B cell (primary cell): Measurements from ENCODE around the gene FCHO2. TPM values are rescaled to one million over a fixed set of nuclear protein-coding genes. Genes with fewer than 3 reads are reported as not detected.

Source experiments
- ATAC-seq: fragments of 200-7000 bp; cut with Tn5 transposase; one replicate; pipeline ENCODE4 v1.10.0; 2021; ENCODE audit warnings: low read depth, mild to moderate bottlenecking, moderate number of reproducible peaks, moderate library complexity
- CTCF ChIA-PET: fragments of 350-600 bp; sonication (Branson Sonifier 250); formaldehyde crosslinking; loops from one replicate; lab custom pipeline; 2021; ENCODE audit warnings: antibody characterized with exemption, inconsistent platforms; lab: Charles Lee
- POLR2A ChIA-PET: fragments of 350-600 bp; sonication (Branson Sonifier 250); formaldehyde crosslinking; loops from one replicate; lab custom pipeline; 2021; ENCODE audit warnings: antibody characterized with exemption; lab: Charles Lee
- DNase-seq: peaks from one replicate; pipeline ENCODE4 v3.0.0; 2013
- H2AFZ ChIP-seq: 2 replicates; pipeline ENCODE4 v1.6.1; 2012; ENCODE audit warnings: mild to moderate bottlenecking, low read depth, low read length; ENCODE audit not compliant: insufficient read depth, poor library complexity, severe bottlenecking
- H3K27ac ChIP-seq, 2 donors: 1 replicate in 1 of 2; 2 replicates in 1 of 2; pipeline ENCODE4 v1.5.1; 2012 to 2013; ENCODE audit warnings: low read length in 2 of 2, mild to moderate bottlenecking in 2 of 2, moderate library complexity in 1 of 2
- H3K27me3 ChIP-seq, 4 experiments: fragments of 200-600 bp in 1 of 4; sonication (generic) in 1 of 4; replicated peaks in 1 of 4; 1 replicate in 2 of 4; 2 replicates in 2 of 4; pipeline versions ENCODE4 v1.6.1 to v1.7.0; 2013 to 2016; ENCODE audit warnings: low read length in 3 of 4, mild to moderate bottlenecking in 2 of 4, mixed read lengths in 1 of 4, moderate library complexity in 1 of 4; ENCODE audit not compliant: insufficient read depth in 4 of 4, control insufficient read depth in 3 of 4; ENCODE audit errors: control extremely low read depth in 1 of 4
- H3K36me3 ChIP-seq, 2 experiments: replicated peaks in 1 of 2; 1 replicate in 1 of 2; 2 replicates in 1 of 2; pipeline versions ENCODE4 v1.6.1 to v1.7.1; 2013; ENCODE audit warnings: low read length in 1 of 2; ENCODE audit not compliant: insufficient read depth in 2 of 2, control insufficient read depth in 1 of 2; ENCODE audit errors: control extremely low read depth in 1 of 2, extremely low read depth in 1 of 2
- H3K4me1 ChIP-seq, 2 donors: fragments of 200-600 bp in 1 of 2; sonication (generic) in 1 of 2; 1 replicate in 1 of 2; 2 replicates in 1 of 2; pipeline versions ENCODE4 v1.5.1 to v1.6.1; 2013 to 2017; ENCODE audit warnings: low read length in 2 of 2; ENCODE audit not compliant: control insufficient read depth in 2 of 2, insufficient read depth in 2 of 2
- H3K4me2 ChIP-seq: replicated peaks from 2 replicates; pipeline ENCODE3; 2012; ENCODE audit warnings: mild to moderate bottlenecking, low read depth, low read length; ENCODE audit not compliant: poor library complexity, severe bottlenecking
- H3K4me3 ChIP-seq, 5 experiments: fragments of 200-600 bp in 1 of 5; sonication (generic) in 1 of 5; 1 replicate in 3 of 5; 2 replicates in 2 of 5; pipeline versions ENCODE4 v1.5.1 to v1.7.0; 2011 to 2016; ENCODE audit warnings: low read length in 4 of 5, mild to moderate bottlenecking in 4 of 5, low read depth in 2 of 5, control low read depth in 1 of 5, moderate library complexity in 1 of 5; ENCODE audit not compliant: insufficient read depth in 1 of 5; ENCODE audit errors: control extremely low read depth in 1 of 5, extremely low read depth in 1 of 5
- H3K79me2 ChIP-seq: fragments of 200-600 bp; sonication (generic); one replicate; pipeline ENCODE4 v1.6.0; 2016; ENCODE audit warnings: low read length; ENCODE audit not compliant: control insufficient read depth, insufficient read depth
- H3K9ac ChIP-seq: fragments of 200-600 bp; sonication (generic); 2 replicates; pipeline ENCODE4 v1.6.1; 2017; ENCODE audit warnings: mild to moderate bottlenecking, low read length, moderate library complexity
- H3K9me3 ChIP-seq, 3 donors: one replicate each; pipeline versions ENCODE4 v1.6.1 to v1.7.1; 2013; ENCODE audit warnings: low read length in 2 of 3; ENCODE audit not compliant: control insufficient read depth in 2 of 3, insufficient read depth in 1 of 3; ENCODE audit errors: control extremely low read depth in 1 of 3
- H4K20me1 ChIP-seq: 2 replicates; pipeline ENCODE4 v1.6.0; 2012; ENCODE audit warnings: mild to moderate bottlenecking, low read length; ENCODE audit not compliant: insufficient read depth, control insufficient read depth, poor library complexity, severe bottlenecking
- H3K27ac Mint-ChIP-seq: one replicate; pipeline ENCODE4 v1.8.0; 2021; ENCODE audit warnings: mixed read lengths
- H3K27me3 Mint-ChIP-seq: one replicate; pipeline ENCODE4 v1.8.0; 2021; ENCODE audit warnings: mixed read lengths
- H3K4me1 Mint-ChIP-seq: one replicate; pipeline ENCODE4 v1.8.0; 2021; ENCODE audit warnings: mixed read lengths
- H3K4me3 Mint-ChIP-seq: one replicate; pipeline ENCODE4 v1.8.0; 2021; ENCODE audit warnings: mixed read lengths
- H3K9me3 Mint-ChIP-seq: one replicate; pipeline ENCODE4 v1.8.0; 2022; ENCODE audit warnings: mixed read lengths; ENCODE audit not compliant: insufficient read depth
- CTCF ChIP-seq: fragments of 200-600 bp; IDR thresholded peaks from one replicate; pipeline ENCODE4 v1.8.0; 2022; ENCODE audit warnings: antibody characterized with exemption, mild to moderate bottlenecking
- EZH2 ChIP-seq: IDR thresholded peaks from 2 replicates; pipeline ENCODE4 v1.6.1; 2012; ENCODE audit warnings: borderline replicate concordance, low read depth, mild to moderate bottlenecking, moderate library complexity, low read length; ENCODE audit not compliant: insufficient read depth, poor library complexity, severe bottlenecking
- WGBS: methylation state at CpG from one replicate; pipeline ENCODE4 v1.1.5; 2013; ENCODE audit warnings: missing lambda C conversion rate; ENCODE audit not compliant: insufficient coverage; 5-methylcytosine and 5-hydroxymethylcytosine counted together
- intact Hi-C: fragments of 100-400 bp; cut with micrococcal nuclease; formaldehyde crosslinking; loops from one replicate; pipeline ENCODE4 v1.10.0; 2022
- polyA plus RNA-seq: library from polyadenylated mRNA; depleted of rRNA; stranded (reverse); fragments of >200 nt; gene quantifications from 2 replicates; pipeline ENCODE4 v1.2.3, GENCODE V29; 2012
- total RNA-seq, 2 donors: library from RNA; stranded (reverse); fragments of 120-200 nt in 1 of 2; gene quantifications; 1 replicate in 1 of 2; 2 replicates in 1 of 2; pipeline versions ENCODE4 v1.2.3 to v1.2.4, GENCODE V29; 2013 to 2022

FCHO2 gene
- total and polyA plus RNA-seq, 2 donors (not counting 1 experiment from before 2014, with no cell fraction given) = 1.5 to 11.0 TPM

GRCh38 chr5:72991394-72991793 lies 35.6 kb downstream of the FCHO2 start:
- Histone ChIP-seq H3K79me2 (no peaks in the 10 kb centered on the region), H3K27ac (no peak overlapping the region), H3K9ac (no peak overlapping the region), H3K36me3 (no peaks in the 10 kb centered on the region), H4K20me1 (no peaks in the 10 kb centered on the region), H3K4me3 (no peak overlapping the region), H3K4me2 (no peak overlapping the region), H2AFZ (no peak overlapping the region), H3K9me3 (no peaks in the 10 kb centered on the region), H3K4me1 (no peaks in the 10 kb centered on the region), H3K27me3 (no peaks in the 10 kb centered on the region)
- Mint-ChIP-seq H3K4me1 (no peaks in the 10 kb centered on the region), H3K9me3 (peaks cover 4% of the 10 kb centered on the region), H3K27me3 (no peaks in the 10 kb centered on the region), H3K4me3 (no peak overlapping the region), H3K27ac (no peak overlapping the region)
- ChIA-PET POLR2A (no interaction called here), CTCF (no interaction called here)
- no peak for DNase-seq
- TF ChIP-seq CTCF (no peak), EZH2 (no peak)
- intact Hi-C loops = no loop called here
- ATAC-seq = no peak

GRCh38 chr5:72994578-72994977 lies 38.7 kb downstream of the FCHO2 start:
- H3K4me3 Mint-ChIP-seq = no peak overlapping the region
- H3K27ac ChIP-seq = no peak overlapping the region
- no peaks in the 10 kb centered on the region for H3K27me3 Mint-ChIP-seq
- no peaks in the 10 kb centered on the region for H3K27me3 ChIP-seq
- no peak overlapping the region for H2AFZ ChIP-seq
- H3K9me3 ChIP-seq = no peaks in the 10 kb centered on the region
- no CpG with 5 or more reads among the region's 1 CpG for WGBS
- CTCF ChIA-PET = no interaction called here
- H3K27ac Mint-ChIP-seq = no peak overlapping the region
- ATAC-seq = no peak
- POLR2A ChIA-PET = no interaction called here
- H3K4me3 ChIP-seq = no peak overlapping the region
- H3K4me1 Mint-ChIP-seq = no peaks in the 10 kb centered on the region
- H3K36me3 ChIP-seq = no peaks in the 10 kb centered on the region
- no peak overlapping the region for H3K9ac ChIP-seq
- no peak overlapping the region for H3K4me2 ChIP-seq
- no peak for DNase-seq
- H3K9me3 Mint-ChIP-seq = peaks cover 4% of the 10 kb centered on the region
- TF ChIP-seq EZH2 = no peak
- no peak for TF ChIP-seq CTCF
- intact Hi-C loops = no loop called here
- H4K20me1 ChIP-seq = no peaks in the 10 kb centered on the region
- H3K79me2 ChIP-seq = no peaks in the 10 kb centered on the region
- H3K4me1 ChIP-seq = no peaks in the 10 kb centered on the region
